HG03520 (cell line): Measurements from ENCODE around the gene CNGA2.

Experiments
- ATAC-seq: cut with Tn5 transposase; IDR thresholded peaks from one replicate; pipeline ENCODE4 v1.9.1; 2021; ENCODE audit warnings: mild to moderate bottlenecking, moderate library complexity; ENCODE audit not compliant: unreplicated experiment

Gene CNGA2

GRCh38 chrX:151711154-151711553 is 23.4 kb upstream of the CNGA2 start:
- ATAC-seq, result no peak

DNA sequence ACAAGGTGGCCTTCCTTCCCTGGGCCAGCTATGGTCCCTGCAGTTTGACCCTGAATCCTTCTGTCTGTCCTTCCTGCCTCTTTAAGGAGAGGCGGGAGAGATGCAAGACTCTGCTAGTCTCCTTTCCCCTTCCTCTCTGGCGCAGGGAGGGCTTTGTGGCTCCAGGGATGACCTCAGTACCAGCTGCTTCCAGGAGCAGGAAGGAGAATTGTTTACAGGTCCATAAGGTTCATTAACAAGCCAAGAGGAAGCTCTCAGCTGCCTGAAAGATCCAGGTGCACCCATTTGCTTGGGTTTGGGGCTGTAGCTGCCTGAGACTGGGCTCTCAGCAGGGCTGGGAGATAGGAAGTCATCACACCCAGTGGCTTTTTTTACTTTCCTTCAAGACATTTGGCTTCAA is 22.8 kb upstream of the CNGA2 start:
- ATAC-seq, result no peak

DNA sequence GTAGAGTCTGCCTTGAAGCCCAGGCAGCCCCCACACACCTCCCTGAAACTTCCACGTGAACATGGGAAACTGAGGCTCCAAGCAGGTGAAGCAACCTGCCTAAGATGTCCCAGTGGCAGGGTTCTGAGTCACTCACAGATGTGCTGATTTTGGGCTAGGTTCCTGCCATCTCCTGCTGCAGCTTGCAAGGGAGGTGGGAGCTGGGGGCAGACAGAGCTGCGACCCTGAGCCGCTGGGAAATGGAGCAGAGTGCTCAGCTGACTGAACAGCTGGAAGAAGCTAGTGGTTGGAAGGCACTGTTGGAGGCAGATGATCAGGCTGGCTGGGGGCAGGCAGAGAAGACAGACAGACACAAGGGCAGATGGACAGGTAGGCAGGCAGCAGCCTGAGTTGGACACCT is 22.3 kb upstream of the CNGA2 start:
- no peak for ATAC-seq

GRCh38 chrX:151713849-151714248 is 20.7 kb upstream of the CNGA2 start:
- ATAC-seq, result no peak

DNA sequence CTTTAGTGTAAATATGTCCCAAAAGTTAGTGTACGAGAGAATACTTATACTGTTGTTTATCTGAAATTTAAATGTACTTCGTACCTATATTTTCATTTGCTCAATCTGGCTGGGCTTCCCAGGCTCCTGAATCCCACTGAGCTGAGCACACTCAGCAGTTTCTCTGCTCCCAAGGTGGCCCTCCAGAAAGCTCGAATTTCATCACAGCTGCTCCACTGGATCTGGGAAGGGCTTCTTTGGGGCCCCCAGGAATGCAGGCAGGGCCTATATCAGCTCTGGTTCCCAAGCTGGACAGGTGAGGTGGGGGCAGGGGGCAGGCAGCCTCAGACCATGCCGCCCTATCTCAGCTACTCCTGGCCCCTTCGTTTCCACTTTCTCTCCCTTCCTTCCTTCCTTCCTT is 20.2 kb upstream of the CNGA2 start:
- no peak for ATAC-seq

DNA sequence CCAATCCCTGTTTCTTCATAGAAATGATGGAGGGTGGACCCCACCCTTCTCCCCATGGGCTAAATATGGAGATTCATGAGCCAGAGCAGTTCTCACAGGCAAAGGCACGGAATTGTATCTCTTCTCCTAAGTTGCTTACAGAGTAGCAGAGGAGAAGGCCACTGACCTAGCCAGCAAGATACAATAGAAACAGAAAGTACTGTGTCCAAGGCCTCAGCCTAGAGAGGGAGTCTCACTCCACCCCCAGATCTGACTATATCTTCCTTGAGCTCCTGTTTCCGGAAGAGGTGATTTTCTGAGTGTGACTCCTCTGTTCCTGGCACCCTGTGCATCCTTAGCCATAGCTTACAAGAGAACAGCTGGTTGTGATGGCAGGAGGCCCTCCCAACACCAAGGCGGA is 18.8 kb upstream of the CNGA2 start, which contains the start of gene FATE1:
Gene FATE1, plus strand, starts transcription at position 284 of the 400 bp plus-strand sequence. Its CDS starts 85 bp downstream, at position 369.
- ATAC-seq, result no peak

DNA sequence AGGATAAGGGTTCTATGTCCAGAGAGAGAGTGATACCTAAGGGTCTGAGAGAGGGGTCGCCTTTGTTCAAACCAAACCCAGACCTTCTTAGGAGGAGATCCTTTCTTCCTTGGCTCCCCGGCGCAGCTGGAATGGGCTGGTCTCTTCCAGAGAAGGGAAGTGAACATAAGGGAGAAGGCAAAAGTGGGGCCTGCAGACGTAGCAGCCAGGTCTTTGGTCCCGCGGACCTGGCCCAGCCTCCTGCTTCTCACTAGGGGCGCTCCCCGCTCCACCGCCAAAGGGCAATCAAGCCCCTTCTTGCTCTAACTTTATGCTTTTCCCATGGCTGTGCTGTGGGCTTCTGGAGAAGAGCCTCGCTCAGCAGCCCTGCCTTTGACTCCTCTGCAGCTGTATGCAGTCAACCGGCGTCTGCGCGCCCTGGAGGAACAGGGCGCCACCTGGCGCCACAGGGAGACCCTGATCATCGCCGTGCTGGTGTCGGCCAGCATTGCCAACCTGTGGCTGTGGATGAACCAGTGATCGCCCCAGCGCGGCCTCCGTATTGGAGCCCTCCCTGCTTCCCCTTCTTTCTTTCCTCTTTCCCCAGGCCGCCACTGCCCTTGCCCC is 12.2 kb upstream of the CNGA2 start:
- no peak for ATAC-seq

GRCh38 chrX:151723156-151723760 is 11.3 kb upstream of the CNGA2 start:
- no peak for ATAC-seq

GRCh38 chrX:151724563-151725337 is 9.8 kb upstream of the CNGA2 start:
- no peak for ATAC-seq

DNA sequence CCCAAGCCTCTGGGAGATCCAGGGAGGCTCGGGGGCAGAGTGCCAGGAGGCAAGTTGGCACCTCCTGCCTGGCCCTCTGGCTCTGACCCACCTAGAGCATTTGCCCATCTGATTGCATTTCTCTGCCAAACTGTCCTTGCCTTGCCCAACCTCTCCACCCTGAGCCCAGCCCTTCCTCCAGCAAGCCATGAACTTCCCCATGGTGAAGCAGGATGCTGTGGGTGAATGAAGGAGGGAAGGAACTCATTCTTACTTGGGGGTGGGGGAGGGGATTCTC is 9.3 kb upstream of the CNGA2 start:
- no peak for ATAC-seq

DNA sequence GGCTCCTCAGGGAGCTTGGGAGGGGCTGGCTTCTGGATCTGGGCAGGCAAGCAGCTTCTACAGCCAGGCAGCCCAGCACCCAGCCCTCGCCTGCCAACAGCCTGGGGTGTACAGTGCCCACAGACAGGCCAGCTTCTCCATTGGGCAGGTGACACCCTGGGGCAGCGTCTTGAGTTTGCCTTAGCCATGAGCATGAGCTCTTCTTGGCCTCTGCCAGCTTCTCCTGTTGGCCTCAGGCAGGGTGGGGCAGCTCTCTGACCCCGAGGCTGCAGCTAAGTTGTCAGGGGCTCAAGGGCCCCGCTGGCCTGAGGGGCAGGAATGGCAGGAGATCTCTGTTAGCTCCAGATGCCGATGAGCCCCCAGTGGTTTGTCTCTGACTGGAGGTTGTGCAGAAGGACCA is 7.8 kb upstream of the CNGA2 start:
- no peak for ATAC-seq

GRCh38 chrX:151727346-151727745 is 7.2 kb upstream of the CNGA2 start:
- ATAC-seq, result no peak

GRCh38 chrX:151729056-151729725 is 5.4 kb upstream of the CNGA2 start:
- no peak for ATAC-seq

- no peak for ATAC-seq
These were observed 673 bp downstream of the CNGA2 start for GRCh38 chrX:151735219-151735618.

- ATAC-seq, result no peak
These were observed 2.1 kb downstream of the CNGA2 start for GRCh38 chrX:151736685-151737084.

GRCh38 chrX:151737494-151737893 is 2.9 kb downstream of the CNGA2 start:
- no peak for ATAC-seq

DNA sequence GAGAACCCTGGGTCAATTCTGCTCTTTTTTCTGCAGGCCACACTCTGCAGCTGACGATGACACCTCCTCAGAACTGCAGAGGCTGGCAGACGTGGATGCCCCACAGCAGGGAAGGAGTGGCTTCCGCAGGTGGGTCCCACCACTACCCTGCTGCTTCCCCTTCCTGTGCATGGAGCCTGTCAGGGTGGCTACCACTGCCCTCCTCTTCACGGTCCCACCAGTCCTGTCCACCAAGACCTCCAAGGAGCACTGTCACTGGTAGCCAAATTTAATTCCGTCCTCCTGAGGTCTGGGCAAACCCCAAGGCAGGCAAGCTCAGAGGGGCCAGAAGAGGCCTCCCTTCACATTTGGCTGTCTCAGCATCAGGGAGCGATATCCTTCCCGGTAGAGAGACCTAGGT is 4.2 kb downstream of the CNGA2 start:
- no peak for ATAC-seq

GRCh38 chrX:151741606-151742005 is 7.1 kb downstream of the CNGA2 start:
- no peak for ATAC-seq

GRCh38 chrX:151742311-151742710 is 7.8 kb downstream of the CNGA2 start:
- ATAC-seq, result no peak

DNA sequence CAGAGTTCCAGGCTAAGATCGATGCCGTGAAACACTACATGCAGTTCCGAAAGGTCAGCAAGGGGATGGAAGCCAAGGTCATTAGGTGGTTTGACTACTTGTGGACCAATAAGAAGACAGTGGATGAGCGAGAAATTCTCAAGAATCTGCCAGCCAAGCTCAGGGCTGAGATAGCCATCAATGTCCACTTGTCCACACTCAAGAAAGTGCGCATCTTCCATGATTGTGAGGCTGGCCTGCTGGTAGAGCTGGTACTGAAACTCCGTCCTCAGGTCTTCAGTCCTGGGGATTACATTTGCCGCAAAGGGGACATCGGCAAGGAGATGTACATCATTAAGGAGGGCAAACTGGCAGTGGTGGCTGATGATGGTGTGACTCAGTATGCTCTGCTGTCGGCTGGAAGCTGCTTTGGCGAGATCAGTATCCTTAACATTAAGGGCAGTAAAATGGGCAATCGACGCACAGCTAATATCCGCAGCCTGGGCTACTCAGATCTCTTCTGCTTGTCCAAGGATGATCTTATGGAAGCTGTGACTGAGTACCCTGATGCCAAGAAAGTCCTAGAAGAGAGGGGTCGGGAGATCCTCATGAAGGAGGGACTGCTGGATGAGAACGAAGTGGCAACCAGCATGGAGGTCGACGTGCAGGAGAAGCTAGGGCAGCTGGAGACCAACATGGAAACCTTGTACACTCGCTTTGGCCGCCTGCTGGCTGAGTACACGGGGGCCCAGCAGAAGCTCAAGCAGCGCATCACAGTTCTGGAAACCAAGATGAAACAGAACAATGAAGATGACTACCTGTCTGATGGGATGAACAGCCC is 9.3 kb downstream of the CNGA2 start:
- ATAC-seq, result no peak

GRCh38 chrX:151745651-151746050 is 11.1 kb downstream of the CNGA2 start:
- no peak for ATAC-seq
